ENCODE data around the gene MAL. TPM values are rescaled to one million over a fixed set of nuclear protein-coding genes. Genes with fewer than 3 reads are reported as not detected.

The MAL gene
- total RNA-seq, 1 donor from 2014 or later = 250 TPM

DNA sequence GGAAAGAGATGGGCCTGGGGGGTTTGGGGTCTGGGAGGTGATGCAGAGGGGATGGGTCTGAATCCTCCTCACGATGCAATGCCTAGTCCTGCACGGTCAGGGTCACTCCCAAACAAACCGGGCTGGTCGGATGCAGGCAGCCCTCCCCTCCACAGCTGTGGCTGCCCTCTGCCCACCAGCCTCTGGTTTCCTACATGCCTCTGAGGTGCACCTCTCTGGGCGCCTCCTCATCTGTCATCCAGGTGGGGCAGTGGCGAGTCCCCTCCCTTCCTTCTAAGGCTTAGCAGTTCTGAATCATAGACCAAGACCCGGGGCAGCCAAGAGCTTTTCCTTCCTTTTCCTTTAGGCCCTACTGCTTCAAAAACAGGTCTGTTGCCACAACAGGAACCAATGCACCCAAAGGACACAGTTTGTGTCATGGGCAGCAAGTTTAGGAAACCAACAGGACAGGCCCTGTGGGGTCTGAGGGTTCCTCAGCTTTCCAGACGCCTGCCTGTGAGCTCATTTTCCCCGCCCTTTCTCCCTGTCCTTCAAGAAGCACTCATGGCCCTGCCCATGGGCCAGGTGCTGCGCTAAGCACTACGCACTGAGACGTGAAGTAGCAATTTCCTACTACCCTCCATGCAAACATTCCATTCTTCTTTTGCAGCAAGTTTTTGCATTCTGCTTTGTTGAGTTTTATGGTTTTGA is 6.5 kb upstream of the MAL start:
- Mint-ChIP-seq H3K4me1 (ENCODE audit: unreplicated experiment) (peaks cover 49% of the 10 kb centered on the region), H3K27me3 (peaks cover 25% of the 10 kb centered on the region), H3K9me3 (peaks cover 5% of the 10 kb centered on the region), H3K27ac (peak overlapping the region; percentile 91), H3K4me3 (no peak overlapping the region), H3K36me3 (no peaks in the 10 kb centered on the region)
- DNase-seq (ENCODE audit: extremely low spot score, unreplicated experiment) = no peak
- no peak for TF ChIP-seq CTCF (conservative IDR thresholded peaks at IDR 0.05)

- Mint-ChIP-seq H3K4me3 (peak overlapping the region; percentile 66), H3K27ac (peak overlapping the region; percentile 91), H3K27me3 (peaks cover 31% of the 10 kb centered on the region), H3K36me3 (no peaks in the 10 kb centered on the region), H3K4me1 (ENCODE audit: unreplicated experiment) (peaks cover 43% of the 10 kb centered on the region), H3K9me3 (peaks cover 5% of the 10 kb centered on the region)
- TF ChIP-seq CTCF (conservative IDR thresholded peaks at IDR 0.05) = no peak
- no peak for DNase-seq (ENCODE audit: extremely low spot score, unreplicated experiment)
Observed at GRCh38 chr2:95019572-95019971, 5.9 kb upstream of the MAL start.

GRCh38 chr2:95020275-95021022 is 5.1 kb upstream of the MAL start:
- Mint-ChIP-seq H3K27me3 (peaks cover 37% of the 10 kb centered on the region), H3K36me3 (no peaks in the 10 kb centered on the region), H3K4me3 (peak overlapping the region; percentile 55), H3K4me1 (ENCODE audit: unreplicated experiment) (peaks cover 34% of the 10 kb centered on the region), H3K27ac (peak overlapping the region; percentile 91), H3K9me3 (peaks cover 5% of the 10 kb centered on the region)
- no peak for TF ChIP-seq CTCF (conservative IDR thresholded peaks at IDR 0.05)
- DNase-seq (ENCODE audit: extremely low spot score, unreplicated experiment) = no peak

- H3K9me3 Mint-ChIP-seq = peaks cover 5% of the 10 kb centered on the region
- H3K4me1 Mint-ChIP-seq (ENCODE audit: unreplicated experiment) = peaks cover 36% of the 10 kb centered on the region
- peak overlapping the region; percentile 55 for H3K4me3 Mint-ChIP-seq
- peak overlapping the region; percentile 91 for H3K27ac Mint-ChIP-seq
- TF ChIP-seq CTCF (conservative IDR thresholded peaks at IDR 0.05) = no peak
- DNase-seq (ENCODE audit: extremely low spot score, unreplicated experiment) = no peak
- H3K36me3 Mint-ChIP-seq = no peaks in the 10 kb centered on the region
- H3K27me3 Mint-ChIP-seq = peaks cover 42% of the 10 kb centered on the region
Observed at GRCh38 chr2:95021023-95021416, 4.5 kb upstream of the MAL start.

DNA sequence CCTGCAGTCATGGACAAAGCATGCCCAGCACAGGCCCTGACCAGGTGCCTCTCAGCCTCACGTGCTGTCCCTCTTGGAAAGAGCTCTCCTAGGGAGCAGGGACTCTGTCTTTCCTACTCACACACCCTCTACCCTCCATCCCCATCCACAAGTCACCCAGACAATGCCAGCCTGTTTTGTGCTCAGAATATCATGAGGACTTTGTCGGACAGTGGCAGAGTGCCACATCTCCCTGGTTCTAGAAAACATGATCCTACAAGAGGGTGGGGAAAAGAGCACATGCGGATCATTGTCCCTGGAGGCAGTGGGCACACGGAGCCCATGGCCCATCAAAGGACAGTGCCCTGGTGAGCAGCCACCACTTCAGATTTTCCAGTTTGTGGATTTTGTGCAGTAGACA is 3.7 kb upstream of the MAL start:
- no peaks in the 10 kb centered on the region for H3K36me3 Mint-ChIP-seq
- H3K27ac Mint-ChIP-seq = peak overlapping the region; percentile 62
- peaks cover 38% of the 10 kb centered on the region for H3K4me1 Mint-ChIP-seq (ENCODE audit: unreplicated experiment)
- peaks cover 50% of the 10 kb centered on the region for H3K27me3 Mint-ChIP-seq
- TF ChIP-seq CTCF (conservative IDR thresholded peaks at IDR 0.05) = no peak
- peak overlapping the region; percentile 34 for H3K4me3 Mint-ChIP-seq
- H3K9me3 Mint-ChIP-seq = peaks cover 4% of the 10 kb centered on the region
- DNase-seq (ENCODE audit: extremely low spot score, unreplicated experiment) = no peak

Data from type B pancreatic cell (in vitro differentiated cells).